ENCODE data around the gene TMEM247.
"Not testable (repeated sequence)": the region's sequence is repeated elsewhere in the genome, so short reads cannot be mapped to it uniquely, and the experiment has no call there.

The TMEM247 gene

DNA sequence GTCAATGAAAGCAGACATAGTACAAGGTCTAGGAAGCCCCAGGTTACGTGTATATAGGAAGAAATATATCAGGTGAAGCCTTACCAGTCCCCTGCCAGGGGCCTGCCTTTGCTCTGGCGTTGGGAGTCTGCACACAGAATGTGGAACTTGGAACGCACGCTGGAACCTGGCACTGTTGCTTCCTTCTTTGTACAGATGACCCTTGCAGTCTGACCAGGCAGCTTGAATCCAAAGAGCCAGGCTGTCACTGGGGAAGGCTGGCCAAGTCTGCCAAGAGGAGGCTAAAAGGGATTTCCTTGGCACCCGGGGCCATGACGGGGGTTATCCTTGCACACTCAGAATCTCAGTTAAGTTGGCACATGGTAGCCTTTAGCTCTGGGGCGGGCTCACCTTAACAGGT lies 39.5 kb downstream of the TMEM247 start:
- DNase-seq = no peak

DNA sequence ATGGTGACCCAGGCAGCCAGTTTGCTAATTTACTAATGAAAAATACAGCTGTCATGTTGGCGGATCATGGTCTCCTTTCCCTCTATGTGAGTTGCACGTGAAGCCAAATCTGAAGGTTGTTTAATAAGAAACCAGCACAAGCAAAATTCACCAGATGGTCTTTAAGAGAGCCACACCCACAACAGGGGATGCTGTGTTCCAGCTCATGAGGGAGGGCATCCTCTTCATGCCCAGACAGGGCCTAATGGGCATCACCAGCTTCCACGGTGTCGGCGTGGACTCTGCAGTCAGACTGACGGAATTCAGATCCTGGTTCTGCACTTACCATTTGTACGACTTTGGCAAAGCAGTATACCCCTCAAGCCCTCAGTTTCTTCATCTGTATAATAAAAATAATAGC lies 39.9 kb downstream of the TMEM247 start:
- DNase-seq = no peak

DNA sequence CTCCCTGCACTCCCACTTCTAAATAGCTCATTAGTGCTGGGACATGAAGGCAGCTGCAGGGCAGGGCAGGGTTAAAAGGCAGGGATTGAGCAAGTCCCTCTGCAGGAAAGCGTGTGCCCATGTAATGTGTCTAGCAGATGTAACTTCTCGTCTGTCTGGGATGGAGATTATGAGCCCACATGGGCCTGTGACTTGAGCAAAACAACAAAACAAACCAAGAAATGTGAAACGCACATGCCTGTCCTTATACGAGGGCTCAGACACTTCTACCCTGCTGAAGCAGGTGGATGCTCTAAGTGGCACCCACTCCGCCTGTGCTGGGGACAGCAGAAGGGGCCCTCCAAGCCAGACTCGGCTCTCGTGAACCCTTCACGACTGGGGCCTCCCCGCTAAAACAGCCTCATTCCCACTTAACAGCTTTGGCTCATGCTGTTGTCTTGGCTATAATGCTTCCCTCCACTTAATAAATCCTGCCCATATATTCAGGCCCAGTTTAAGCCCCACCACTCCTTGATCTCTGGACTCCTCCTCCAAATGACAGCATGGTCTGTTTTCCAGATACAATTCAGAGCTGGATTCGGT lies 40.9 kb downstream of the TMEM247 start:
- DNase-seq = no peak

DNA sequence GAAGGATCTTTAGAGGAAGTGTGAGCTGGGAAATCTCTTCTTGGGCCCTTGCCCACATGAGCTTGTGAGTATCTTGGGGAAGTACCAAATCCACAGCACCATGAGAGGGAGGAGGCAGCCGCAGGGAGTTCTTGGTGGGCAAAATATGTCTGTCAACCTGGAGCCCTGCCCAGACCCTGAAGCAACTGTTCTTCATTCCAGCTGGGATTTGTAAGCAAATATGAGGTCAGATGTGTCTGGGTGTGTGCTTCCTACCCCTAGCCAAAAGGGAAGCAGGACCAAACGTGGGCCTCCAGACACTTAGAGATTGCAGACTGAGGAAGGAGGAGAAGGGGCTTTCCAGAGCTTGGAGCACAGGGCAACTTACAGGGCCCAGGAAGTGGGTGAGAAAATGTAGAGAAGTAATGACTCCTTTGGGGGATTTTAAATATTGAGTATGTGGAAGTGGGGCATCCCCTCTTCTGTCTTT lies 41.9 kb downstream of the TMEM247 start:
- DNase-seq = no peak

DNA sequence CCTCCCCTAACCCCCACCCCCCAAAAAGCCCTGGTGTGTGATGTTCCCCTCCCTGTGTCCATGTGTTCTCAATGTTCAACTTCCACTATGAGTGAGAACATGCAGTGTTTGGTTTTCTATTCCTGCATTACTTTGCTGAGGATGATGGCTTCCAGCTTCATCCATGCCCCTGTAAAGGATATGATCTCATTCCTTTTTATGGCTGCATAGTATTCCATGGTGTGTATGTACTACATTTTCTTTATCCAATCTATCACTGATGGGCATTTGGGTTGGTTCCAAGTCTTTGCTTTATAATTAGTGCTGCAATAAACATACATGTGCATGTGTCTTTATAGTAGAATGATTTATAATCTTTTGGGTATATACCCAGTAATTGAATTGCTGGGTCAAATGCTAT lies 43.0 kb downstream of the TMEM247 start:
- DNase-seq = not testable (repeated sequence)

DNA sequence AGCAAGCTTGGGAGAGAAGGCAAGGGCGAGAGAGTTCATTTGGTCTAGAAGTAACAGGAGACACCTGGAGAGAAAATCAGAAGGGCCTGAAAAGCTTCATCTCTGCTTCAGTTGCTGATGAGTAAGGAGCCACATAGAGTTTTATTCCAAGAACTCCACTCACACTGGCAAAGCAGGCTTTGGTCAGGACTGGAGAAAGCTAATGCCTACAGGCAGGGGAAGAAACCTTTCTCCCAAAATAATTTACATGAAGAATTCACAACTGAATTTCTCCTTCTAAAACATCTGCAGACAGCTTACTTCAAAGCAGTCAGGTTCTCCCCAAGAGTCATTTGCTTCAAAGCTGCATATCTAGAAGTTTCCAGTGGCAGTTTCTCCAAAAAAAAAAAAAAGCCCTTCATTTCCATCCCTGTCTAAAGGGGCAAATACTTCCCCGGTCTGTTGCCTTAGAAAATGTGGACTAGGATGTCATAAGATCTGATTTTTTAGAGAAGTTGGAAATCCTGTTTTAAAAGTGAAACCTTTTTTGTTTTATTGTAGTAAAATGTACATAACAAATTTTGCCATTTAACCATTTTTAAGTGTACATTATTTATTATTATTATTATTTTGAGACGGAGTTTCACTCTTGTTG lies 46.3 kb downstream of the TMEM247 start:
- DNase-seq = no peak

DNA sequence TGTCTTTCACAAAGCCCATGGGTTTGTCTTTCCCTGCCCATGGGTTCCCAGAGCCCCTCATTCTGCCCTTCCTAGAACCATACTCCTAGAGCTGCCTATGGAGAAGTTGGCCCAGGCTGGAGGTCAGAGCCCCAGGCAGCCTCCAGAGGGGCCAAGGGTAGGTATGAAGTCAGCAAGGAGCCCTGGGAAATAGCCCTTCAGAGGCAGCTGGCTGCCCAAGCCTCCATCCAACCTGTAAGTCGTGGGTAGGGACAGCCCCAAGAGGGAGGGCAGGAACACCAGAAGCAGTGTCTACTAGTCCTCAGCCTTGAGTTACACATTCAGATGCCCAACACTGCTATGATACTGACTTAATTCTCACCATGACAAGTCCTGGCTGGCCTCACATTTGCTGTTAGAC lies 49.5 kb downstream of the TMEM247 start:
- DNase-seq = no peak

DNA sequence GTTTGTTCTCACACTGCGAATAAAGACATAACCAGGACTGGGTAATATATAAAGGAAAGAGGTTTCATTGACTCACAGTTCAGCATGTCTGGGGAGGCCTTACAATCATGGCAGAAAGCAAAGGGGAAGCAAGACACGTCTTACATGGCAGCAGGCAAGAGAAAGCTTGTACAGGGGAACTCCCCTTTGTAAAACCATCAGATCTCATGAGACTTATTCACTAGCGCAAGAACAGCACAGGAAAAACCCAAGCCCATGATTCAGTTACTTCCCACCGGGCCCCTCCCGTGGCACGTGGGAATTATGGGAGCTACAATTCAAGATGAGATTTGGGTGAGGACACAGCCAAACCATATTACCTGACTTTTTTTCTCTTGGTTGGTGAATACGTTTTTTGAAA lies 51.3 kb downstream of the TMEM247 start:
- DNase-seq = no peak

DNA sequence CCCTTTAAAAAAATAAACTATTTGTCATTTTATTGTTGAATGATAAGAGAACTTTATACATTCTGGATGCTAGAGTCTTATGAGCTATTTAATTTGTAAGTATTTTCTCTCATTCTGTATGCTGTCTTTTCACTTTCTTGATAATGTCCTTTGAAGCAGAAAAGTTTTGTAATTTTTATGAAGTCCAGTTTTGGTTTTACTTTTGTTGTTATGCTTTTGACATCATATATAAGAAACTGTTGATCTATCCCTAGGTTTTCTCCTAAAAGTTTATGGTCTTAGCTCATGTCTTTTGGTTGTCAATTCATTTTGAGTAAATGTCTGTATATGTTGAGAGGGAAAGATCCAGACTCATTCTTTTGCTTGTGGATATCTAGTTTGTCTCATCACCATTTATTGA lies 52.5 kb downstream of the TMEM247 start:
- DNase-seq = no peak

Data from CD4-positive, alpha-beta T cell treated with Interleukin-4 for 4 hours (primary cell).